ENCODE results near the gene DEFB132. TPM values are rescaled to one million over a fixed set of nuclear protein-coding genes. Genes with fewer than 3 reads are reported as not detected.

The DEFB132 gene
- total and polyA plus RNA-seq, 2 experiments from 2014 or later = not detected

DNA sequence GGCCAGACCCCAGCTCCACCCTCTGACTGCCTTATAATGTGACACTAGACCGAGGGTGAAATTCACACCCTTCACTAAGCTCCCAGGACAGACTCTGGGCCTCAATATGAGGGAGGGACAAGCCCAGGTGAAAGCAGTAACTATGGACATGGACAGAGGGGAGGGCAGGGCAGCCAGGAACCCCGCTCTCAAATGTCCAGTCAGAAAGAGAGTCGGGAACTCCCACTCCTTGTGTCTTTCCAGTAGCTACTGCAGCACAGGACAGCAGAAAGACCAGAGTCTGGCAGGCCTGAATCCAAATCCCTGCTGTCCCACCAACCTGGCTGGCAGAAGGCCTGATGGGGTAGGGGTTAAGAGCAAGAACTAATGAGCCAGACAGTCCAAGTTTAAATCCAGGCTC, 26.6 kb downstream of the DEFB132 start:
- DNase-seq (ENCODE audit: low spot score) = no peak
- H4K20me1 ChIP-seq (replicated peaks; ENCODE audit: insufficient read depth) = peaks cover 6% of the 10 kb centered on the region; the same call in 1 of the 2 replicates
- Mint-ChIP-seq H3K4me3 (no peak overlapping the region), H3K27ac (no peak overlapping the region), H3K9me3 (0 out of 3 replicates have a peak, but pooled peaks cover 2% of the 10 kb centered on the region), H3K4me1 (0 out of 3 replicates have a peak, but pooled peaks cover 4% of the 10 kb centered on the region), H3K36me3 (ENCODE audit: low read depth) (peaks cover 33% of the 10 kb centered on the region), H3K27me3 (ENCODE audit: insufficient read depth, low read depth, poor library complexity) (peaks cover 5% of the 10 kb centered on the region)
- H3K4me1 ChIP-seq (ENCODE audit: insufficient read depth) = no peaks in the 10 kb centered on the region
- no peaks in the 10 kb centered on the region for H3K27me3 ChIP-seq (ENCODE audit: insufficient read depth)
- TF ChIP-seq, protein P1, sequence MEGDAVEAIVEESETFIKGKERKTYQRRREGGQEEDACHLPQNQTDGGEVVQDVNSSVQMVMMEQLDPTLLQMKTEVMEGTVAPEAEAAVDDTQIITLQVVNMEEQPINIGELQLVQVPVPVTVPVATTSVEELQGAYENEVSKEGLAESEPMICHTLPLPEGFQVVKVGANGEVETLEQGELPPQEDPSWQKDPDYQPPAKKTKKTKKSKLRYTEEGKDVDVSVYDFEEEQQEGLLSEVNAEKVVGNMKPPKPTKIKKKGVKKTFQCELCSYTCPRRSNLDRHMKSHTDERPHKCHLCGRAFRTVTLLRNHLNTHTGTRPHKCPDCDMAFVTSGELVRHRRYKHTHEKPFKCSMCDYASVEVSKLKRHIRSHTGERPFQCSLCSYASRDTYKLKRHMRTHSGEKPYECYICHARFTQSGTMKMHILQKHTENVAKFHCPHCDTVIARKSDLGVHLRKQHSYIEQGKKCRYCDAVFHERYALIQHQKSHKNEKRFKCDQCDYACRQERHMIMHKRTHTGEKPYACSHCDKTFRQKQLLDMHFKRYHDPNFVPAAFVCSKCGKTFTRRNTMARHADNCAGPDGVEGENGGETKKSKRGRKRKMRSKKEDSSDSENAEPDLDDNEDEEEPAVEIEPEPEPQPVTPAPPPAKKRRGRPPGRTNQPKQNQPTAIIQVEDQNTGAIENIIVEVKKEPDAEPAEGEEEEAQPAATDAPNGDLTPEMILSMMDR (conservative IDR thresholded peaks at IDR 0.05; ENCODE audit: low read depth in 2 of 2) = no peak
- H3K79me2 ChIP-seq (replicated peaks; ENCODE audit: insufficient read depth) = peaks cover 7% of the 10 kb centered on the region
- H3K9me2 ChIP-seq (ENCODE audit: insufficient read depth) = no peaks in the 10 kb centered on the region
- no peak overlapping the region for H3K4me2 ChIP-seq
- no peak overlapping the region for H2AFZ ChIP-seq
- H3F3A ChIP-seq (replicated peaks; ENCODE audit: low read depth) = peaks cover 10% of the 10 kb centered on the region; the same call in 1 of the 2 replicates
- ATAC-seq = no peak
- H3K36me3 ChIP-seq (ENCODE audit: insufficient read depth) = no peaks in the 10 kb centered on the region
- H3K27ac ChIP-seq (ENCODE audit: low read depth) = no peak overlapping the region
- no peak overlapping the region for H3K4me3 ChIP-seq

DNA sequence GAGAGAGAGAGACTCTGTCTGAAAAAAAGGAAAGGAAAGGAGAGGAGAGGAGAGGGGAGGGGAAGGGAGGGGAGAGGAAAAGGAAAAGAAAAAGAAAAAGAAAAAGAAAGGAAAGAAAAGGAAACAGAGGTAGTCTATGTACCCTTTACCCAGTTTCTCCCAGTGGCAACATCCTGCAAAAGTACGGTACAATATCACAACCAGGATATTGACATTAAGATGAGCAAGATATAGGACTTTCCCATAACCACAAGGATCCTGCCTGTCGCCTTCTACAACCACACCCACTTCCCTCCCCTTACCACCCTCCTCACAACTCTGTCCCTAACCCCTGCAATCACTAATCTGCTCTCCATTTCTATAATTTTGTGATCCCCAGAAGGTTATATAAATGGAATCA, 29.0 kb downstream of the DEFB132 start:
- ATAC-seq = no peak
- TF ChIP-seq POLR2AphosphoS5 (IDR thresholded peaks at IDR 0.05; ENCODE audit: low read depth) (no peak), ZNF114 (CRISPR knock-in tag; IDR thresholded peaks at IDR 0.05) (no peak), JUNB (IDR thresholded peaks at IDR 0.05; ENCODE audit: unreplicated experiment) (no peak), NANOG (IDR thresholded peaks at IDR 0.05; ENCODE audit: borderline replicate concordance) (no peak), STAT1 (IDR thresholded peaks at IDR 0.05; ENCODE audit: unreplicated experiment) (no peak), CREB1 (CRISPR knock-in tag; IDR thresholded peaks at IDR 0.05; ENCODE audit: low read depth) (no peak)
- TF ChIP-seq, protein P2, sequence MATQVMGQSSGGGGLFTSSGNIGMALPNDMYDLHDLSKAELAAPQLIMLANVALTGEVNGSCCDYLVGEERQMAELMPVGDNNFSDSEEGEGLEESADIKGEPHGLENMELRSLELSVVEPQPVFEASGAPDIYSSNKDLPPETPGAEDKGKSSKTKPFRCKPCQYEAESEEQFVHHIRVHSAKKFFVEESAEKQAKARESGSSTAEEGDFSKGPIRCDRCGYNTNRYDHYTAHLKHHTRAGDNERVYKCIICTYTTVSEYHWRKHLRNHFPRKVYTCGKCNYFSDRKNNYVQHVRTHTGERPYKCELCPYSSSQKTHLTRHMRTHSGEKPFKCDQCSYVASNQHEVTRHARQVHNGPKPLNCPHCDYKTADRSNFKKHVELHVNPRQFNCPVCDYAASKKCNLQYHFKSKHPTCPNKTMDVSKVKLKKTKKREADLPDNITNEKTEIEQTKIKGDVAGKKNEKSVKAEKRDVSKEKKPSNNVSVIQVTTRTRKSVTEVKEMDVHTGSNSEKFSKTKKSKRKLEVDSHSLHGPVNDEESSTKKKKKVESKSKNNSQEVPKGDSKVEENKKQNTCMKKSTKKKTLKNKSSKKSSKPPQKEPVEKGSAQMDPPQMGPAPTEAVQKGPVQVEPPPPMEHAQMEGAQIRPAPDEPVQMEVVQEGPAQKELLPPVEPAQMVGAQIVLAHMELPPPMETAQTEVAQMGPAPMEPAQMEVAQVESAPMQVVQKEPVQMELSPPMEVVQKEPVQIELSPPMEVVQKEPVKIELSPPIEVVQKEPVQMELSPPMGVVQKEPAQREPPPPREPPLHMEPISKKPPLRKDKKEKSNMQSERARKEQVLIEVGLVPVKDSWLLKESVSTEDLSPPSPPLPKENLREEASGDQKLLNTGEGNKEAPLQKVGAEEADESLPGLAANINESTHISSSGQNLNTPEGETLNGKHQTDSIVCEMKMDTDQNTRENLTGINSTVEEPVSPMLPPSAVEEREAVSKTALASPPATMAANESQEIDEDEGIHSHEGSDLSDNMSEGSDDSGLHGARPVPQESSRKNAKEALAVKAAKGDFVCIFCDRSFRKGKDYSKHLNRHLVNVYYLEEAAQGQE (IDR thresholded peaks at IDR 0.05; ENCODE audit: unreplicated experiment) = no peak
- TF ChIP-seq, protein P3, sequence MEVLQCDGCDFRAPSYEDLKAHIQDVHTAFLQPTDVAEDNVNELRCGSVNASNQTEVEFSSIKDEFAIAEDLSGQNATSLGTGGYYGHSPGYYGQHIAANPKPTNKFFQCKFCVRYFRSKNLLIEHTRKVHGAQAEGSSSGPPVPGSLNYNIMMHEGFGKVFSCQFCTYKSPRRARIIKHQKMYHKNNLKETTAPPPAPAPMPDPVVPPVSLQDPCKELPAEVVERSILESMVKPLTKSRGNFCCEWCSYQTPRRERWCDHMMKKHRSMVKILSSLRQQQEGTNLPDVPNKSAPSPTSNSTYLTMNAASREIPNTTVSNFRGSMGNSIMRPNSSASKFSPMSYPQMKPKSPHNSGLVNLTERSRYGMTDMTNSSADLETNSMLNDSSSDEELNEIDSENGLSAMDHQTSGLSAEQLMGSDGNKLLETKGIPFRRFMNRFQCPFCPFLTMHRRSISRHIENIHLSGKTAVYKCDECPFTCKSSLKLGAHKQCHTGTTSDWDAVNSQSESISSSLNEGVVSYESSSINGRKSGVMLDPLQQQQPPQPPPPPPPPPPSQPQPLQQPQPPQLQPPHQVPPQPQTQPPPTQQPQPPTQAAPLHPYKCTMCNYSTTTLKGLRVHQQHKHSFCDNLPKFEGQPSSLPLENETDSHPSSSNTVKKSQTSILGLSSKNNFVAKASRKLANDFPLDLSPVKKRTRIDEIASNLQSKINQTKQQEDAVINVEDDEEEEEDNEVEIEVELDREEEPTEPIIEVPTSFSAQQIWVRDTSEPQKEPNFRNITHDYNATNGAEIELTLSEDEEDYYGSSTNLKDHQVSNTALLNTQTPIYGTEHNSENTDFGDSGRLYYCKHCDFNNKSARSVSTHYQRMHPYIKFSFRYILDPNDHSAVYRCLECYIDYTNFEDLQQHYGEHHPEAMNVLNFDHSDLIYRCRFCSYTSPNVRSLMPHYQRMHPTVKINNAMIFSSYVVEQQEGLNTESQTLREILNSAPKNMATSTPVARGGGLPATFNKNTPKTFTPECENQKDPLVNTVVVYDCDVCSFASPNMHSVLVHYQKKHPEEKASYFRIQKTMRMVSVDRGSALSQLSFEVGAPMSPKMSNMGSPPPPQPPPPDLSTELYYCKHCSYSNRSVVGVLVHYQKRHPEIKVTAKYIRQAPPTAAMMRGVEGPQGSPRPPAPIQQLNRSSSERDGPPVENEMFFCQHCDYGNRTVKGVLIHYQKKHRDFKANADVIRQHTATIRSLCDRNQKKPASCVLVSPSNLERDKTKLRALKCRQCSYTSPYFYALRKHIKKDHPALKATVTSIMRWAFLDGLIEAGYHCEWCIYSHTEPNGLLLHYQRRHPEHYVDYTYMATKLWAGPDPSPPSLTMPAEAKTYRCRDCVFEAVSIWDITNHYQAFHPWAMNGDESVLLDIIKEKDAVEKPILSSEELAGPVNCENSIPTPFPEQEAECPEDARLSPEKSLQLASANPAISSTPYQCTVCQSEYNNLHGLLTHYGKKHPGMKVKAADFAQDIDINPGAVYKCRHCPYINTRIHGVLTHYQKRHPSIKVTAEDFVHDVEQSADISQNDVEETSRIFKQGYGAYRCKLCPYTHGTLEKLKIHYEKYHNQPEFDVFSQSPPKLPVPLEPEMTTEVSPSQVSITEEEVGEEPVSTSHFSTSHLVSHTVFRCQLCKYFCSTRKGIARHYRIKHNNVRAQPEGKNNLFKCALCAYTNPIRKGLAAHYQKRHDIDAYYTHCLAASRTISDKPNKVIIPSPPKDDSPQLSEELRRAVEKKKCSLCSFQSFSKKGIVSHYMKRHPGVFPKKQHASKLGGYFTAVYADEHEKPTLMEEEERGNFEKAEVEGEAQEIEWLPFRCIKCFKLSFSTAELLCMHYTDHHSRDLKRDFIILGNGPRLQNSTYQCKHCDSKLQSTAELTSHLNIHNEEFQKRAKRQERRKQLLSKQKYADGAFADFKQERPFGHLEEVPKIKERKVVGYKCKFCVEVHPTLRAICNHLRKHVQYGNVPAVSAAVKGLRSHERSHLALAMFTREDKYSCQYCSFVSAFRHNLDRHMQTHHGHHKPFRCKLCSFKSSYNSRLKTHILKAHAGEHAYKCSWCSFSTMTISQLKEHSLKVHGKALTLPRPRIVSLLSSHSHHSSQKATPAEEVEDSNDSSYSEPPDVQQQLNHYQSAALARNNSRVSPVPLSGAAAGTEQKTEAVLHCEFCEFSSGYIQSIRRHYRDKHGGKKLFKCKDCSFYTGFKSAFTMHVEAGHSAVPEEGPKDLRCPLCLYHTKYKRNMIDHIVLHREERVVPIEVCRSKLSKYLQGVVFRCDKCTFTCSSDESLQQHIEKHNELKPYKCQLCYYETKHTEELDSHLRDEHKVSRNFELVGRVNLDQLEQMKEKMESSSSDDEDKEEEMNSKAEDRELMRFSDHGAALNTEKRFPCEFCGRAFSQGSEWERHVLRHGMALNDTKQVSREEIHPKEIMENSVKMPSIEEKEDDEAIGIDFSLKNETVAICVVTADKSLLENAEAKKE (CRISPR knock-in tag; IDR thresholded peaks at IDR 0.05) = no peak
- TF ChIP-seq, protein P4, sequence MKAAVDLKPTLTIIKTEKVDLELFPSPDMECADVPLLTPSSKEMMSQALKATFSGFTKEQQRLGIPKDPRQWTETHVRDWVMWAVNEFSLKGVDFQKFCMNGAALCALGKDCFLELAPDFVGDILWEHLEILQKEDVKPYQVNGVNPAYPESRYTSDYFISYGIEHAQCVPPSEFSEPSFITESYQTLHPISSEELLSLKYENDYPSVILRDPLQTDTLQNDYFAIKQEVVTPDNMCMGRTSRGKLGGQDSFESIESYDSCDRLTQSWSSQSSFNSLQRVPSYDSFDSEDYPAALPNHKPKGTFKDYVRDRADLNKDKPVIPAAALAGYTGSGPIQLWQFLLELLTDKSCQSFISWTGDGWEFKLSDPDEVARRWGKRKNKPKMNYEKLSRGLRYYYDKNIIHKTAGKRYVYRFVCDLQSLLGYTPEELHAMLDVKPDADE (IDR thresholded peaks at IDR 0.05) = no peak

More for the DNA sequence above, 29.0 kb downstream of the DEFB132 start:
- Histone ChIP-seq H3K4me1 (ENCODE audit: insufficient read depth) (peaks cover 14% of the 10 kb centered on the region), H3K36me3 (ENCODE audit: insufficient read depth) (no peaks in the 10 kb centered on the region), H3K4me2 (no peak overlapping the region), H3K79me2 (replicated peaks; ENCODE audit: insufficient read depth) (peaks cover 14% of the 10 kb centered on the region), H2AFZ (no peak overlapping the region), H3K9me2 (ENCODE audit: insufficient read depth) (no peaks in the 10 kb centered on the region), H3F3A (replicated peaks; ENCODE audit: low read depth) (0 out of 2 replicates have a peak, but pooled peaks cover 4% of the 10 kb centered on the region), H3K4me3 (no peak overlapping the region), H3K27ac (ENCODE audit: low read depth) (no peak overlapping the region), H3K27me3 (ENCODE audit: insufficient read depth) (no peaks in the 10 kb centered on the region; the same call in 1 of the 2 replicates), H4K20me1 (replicated peaks; ENCODE audit: insufficient read depth) (peaks cover 6% of the 10 kb centered on the region; the same call in 1 of the 2 replicates)
- Mint-ChIP-seq H3K27me3 (ENCODE audit: insufficient read depth, low read depth, poor library complexity) (peaks cover 4% of the 10 kb centered on the region), H3K9me3 (no peaks in the 10 kb centered on the region), H3K27ac (no peak overlapping the region), H3K4me1 (0 out of 3 replicates have a peak, but pooled peaks cover 4% of the 10 kb centered on the region), H3K4me3 (no peak overlapping the region), H3K36me3 (ENCODE audit: low read depth) (peaks cover 24% of the 10 kb centered on the region)
- no peak for DNase-seq (ENCODE audit: low spot score)

Data from GM23338 (cell line).